H9 (cell line): Measurements from ENCODE around the gene GRIK3. TPM values are rescaled to one million over a fixed set of nuclear protein-coding genes. Genes with fewer than 3 reads are reported as not detected.

Experiments used
- DNase-seq: peaks from one replicate; pipeline ENCODE4 v3.0.0-alpha.2; 2017
- H2AFZ ChIP-seq: one replicate; pipeline ENCODE4 v1.6.1; 2013; ENCODE audit warnings: mild to moderate bottlenecking, low read length, control low read depth, moderate library complexity
- H2AK5ac ChIP-seq: 2 replicates; pipeline ENCODE4 v1.6.1; 2013; ENCODE audit warnings: low read length, control low read depth, mixed read lengths; ENCODE audit not compliant: insufficient read length
- H2BK120ac ChIP-seq: one replicate; pipeline ENCODE4 v1.6.1; 2013; ENCODE audit warnings: low read depth, mild to moderate bottlenecking, low read length, control low read depth, inconsistent platforms; ENCODE audit not compliant: poor library complexity, severe bottlenecking
- H2BK12ac ChIP-seq: 2 replicates; pipeline ENCODE4 v1.6.1; 2013; ENCODE audit warnings: low read length, control low read depth, mixed read lengths, low read depth; ENCODE audit not compliant: insufficient read length
- H2BK15ac ChIP-seq: 2 replicates; pipeline ENCODE4 v1.6.1; 2013; ENCODE audit warnings: low read depth, low read length, control low read depth
- H2BK20ac ChIP-seq: one replicate; pipeline ENCODE4 v1.6.1; 2013; ENCODE audit warnings: low read depth, mild to moderate bottlenecking, low read length, control low read depth, inconsistent platforms; ENCODE audit not compliant: poor library complexity, severe bottlenecking
- H2BK5ac ChIP-seq: 2 replicates; pipeline ENCODE4 v1.6.1; 2013; ENCODE audit warnings: low read length, control low read depth, mixed read lengths; ENCODE audit not compliant: insufficient read length
- H3K14ac ChIP-seq: 2 replicates; pipeline ENCODE4 v1.6.1; 2013; ENCODE audit warnings: low read length, control low read depth; ENCODE audit not compliant: insufficient read depth
- H3K18ac ChIP-seq: 2 replicates; pipeline ENCODE4 v1.6.1; 2013; ENCODE audit warnings: low read depth, mild to moderate bottlenecking, mixed read lengths, low read length, control low read depth; ENCODE audit not compliant: insufficient read length
- H3K23ac ChIP-seq: 2 replicates; pipeline ENCODE4 v1.6.1; 2013; ENCODE audit warnings: low read length, control low read depth, mixed read lengths, low read depth; ENCODE audit not compliant: insufficient read length
- H3K23me2 ChIP-seq: 2 replicates; pipeline ENCODE4 v1.6.1; 2013; ENCODE audit warnings: low read depth, mild to moderate bottlenecking, mixed read lengths, low read length, control low read depth; ENCODE audit not compliant: insufficient read length, poor library complexity, severe bottlenecking
- H3K27ac ChIP-seq: 2 replicates; pipeline ENCODE4 v1.5.1; 2013; ENCODE audit warnings: low read length, control low read depth, mixed read lengths, low read depth; ENCODE audit not compliant: insufficient read length
- H3K27me3 ChIP-seq: 2 replicates; pipeline ENCODE4 v1.6.1; 2013; ENCODE audit warnings: low read length, control low read depth, inconsistent platforms; ENCODE audit not compliant: insufficient read depth
- H3K4ac ChIP-seq: 2 replicates; pipeline ENCODE4 v1.6.1; 2013; ENCODE audit warnings: low read depth, mild to moderate bottlenecking, control low read depth, inconsistent platforms, low read length, moderate library complexity
- H3K4me1 ChIP-seq: 2 replicates; pipeline ENCODE4 v1.6.1; 2013; ENCODE audit warnings: low read length, control low read depth, inconsistent platforms; ENCODE audit not compliant: insufficient read depth
- H3K4me2 ChIP-seq: 2 replicates; pipeline ENCODE4 v1.6.1; 2013; ENCODE audit warnings: low read length, control low read depth, mixed read lengths; ENCODE audit not compliant: insufficient read length, insufficient read depth
- H3K56ac ChIP-seq: 2 replicates; pipeline ENCODE4 v1.6.1; 2013; ENCODE audit warnings: low read depth, mild to moderate bottlenecking, mixed read lengths, low read length, control low read depth; ENCODE audit not compliant: insufficient read length
- H3K79me1 ChIP-seq: 2 replicates; pipeline ENCODE4 v1.6.1; 2013; ENCODE audit warnings: low read depth, mild to moderate bottlenecking, moderate library complexity, low read length, control low read depth, inconsistent platforms; ENCODE audit not compliant: insufficient read depth, poor library complexity, severe bottlenecking
- H3K79me2 ChIP-seq: 2 replicates; pipeline ENCODE4 v1.6.1; 2013; ENCODE audit warnings: low read length, control low read depth, inconsistent platforms; ENCODE audit not compliant: insufficient read depth
- H3K9ac ChIP-seq: 2 replicates; pipeline ENCODE4 v1.6.1; 2013; ENCODE audit warnings: low read length, control low read depth, mixed read lengths; ENCODE audit not compliant: insufficient read length; ENCODE audit errors: extremely low read depth
- H3K9me3 ChIP-seq: one replicate; pipeline ENCODE4 v1.6.1; 2013; ENCODE audit warnings: low read depth, low read length, inconsistent platforms; ENCODE audit not compliant: control insufficient read depth
- H3T11ph ChIP-seq: one replicate; pipeline ENCODE4 v1.6.1; 2013; ENCODE audit warnings: mild to moderate bottlenecking, low read length, control low read depth, inconsistent platforms
- H4K20me1 ChIP-seq: one replicate; pipeline ENCODE4 v1.6.1; 2013; ENCODE audit not compliant: control insufficient read depth, insufficient read length, insufficient read depth
- H4K5ac ChIP-seq: 2 replicates; pipeline ENCODE4 v1.6.1; 2013; ENCODE audit warnings: low read depth, mild to moderate bottlenecking, mixed read lengths, low read length, control low read depth; ENCODE audit not compliant: insufficient read length
- H4K8ac ChIP-seq: replicated peaks from 2 replicates; pipeline ENCODE4 v1.6.1; 2013; ENCODE audit warnings: low read length, control low read depth, mixed read lengths, low read depth; ENCODE audit not compliant: insufficient read length
- H4K91ac ChIP-seq: 2 replicates; pipeline ENCODE4 v1.6.1; 2013; ENCODE audit warnings: low read depth, mild to moderate bottlenecking, moderate library complexity, mixed read lengths, low read length, control low read depth; ENCODE audit not compliant: insufficient read length
- H3K27ac Mint-ChIP-seq, 3 experiments: 2 replicates in 2 of 3; 3 replicates in 1 of 3; pipeline ENCODE4 v1.8.0; 2020 to 2021; ENCODE audit warnings: mixed read lengths in 3 of 3, mild to moderate bottlenecking in 1 of 3, moderate library complexity in 1 of 3
- H3K27me3 Mint-ChIP-seq: 2 replicates; pipeline ENCODE4 v1.8.0; 2021; ENCODE audit warnings: low read depth, mild to moderate bottlenecking, moderate library complexity, mixed read lengths
- H3K36me3 Mint-ChIP-seq, 3 experiments: 2 replicates in 2 of 3; 3 replicates in 1 of 3; pipeline ENCODE4 v1.8.0; 2020 to 2021; ENCODE audit warnings: low read depth in 3 of 3, mixed read lengths in 3 of 3; ENCODE audit not compliant: insufficient read depth in 1 of 3
- H3K4me1 Mint-ChIP-seq, 2 experiments: 2 replicates each; pipeline ENCODE4 v1.8.0; 2020; ENCODE audit warnings: mixed read lengths in 2 of 2
- H3K4me3 Mint-ChIP-seq, 2 experiments: 2 replicates in 1 of 2; 3 replicates in 1 of 2; pipeline ENCODE4 v1.8.0; 2020 to 2021; ENCODE audit warnings: mild to moderate bottlenecking in 2 of 2, mixed read lengths in 2 of 2, moderate library complexity in 1 of 2
- H3K9me3 Mint-ChIP-seq, 2 experiments: 2 replicates in 1 of 2; 3 replicates in 1 of 2; pipeline ENCODE4 v1.8.0; 2020; ENCODE audit warnings: mild to moderate bottlenecking in 2 of 2, mixed read lengths in 2 of 2, moderate library complexity in 1 of 2
- WGBS: extraction: QIAGEN DNeasy Blood & Tissue Kit; methylation state at CpG from one replicate; pipeline ENCODE4 v1.1.7; 2013; ENCODE audit warnings: missing lambda C conversion rate, low lambda C conversion rate, mixed read lengths; ENCODE audit not compliant: insufficient read length; ENCODE audit errors: extremely low coverage; 5-methylcytosine and 5-hydroxymethylcytosine counted together
- total RNA-seq: library from RNA; stranded (reverse); gene quantifications from 2 replicates; pipeline ENCODE4 v1.2.1, GENCODE V29; 2021
- TF ChIP-seq, protein P1 (sequence below): fragments of 200-600 bp; sonication (generic); conservative IDR thresholded peaks from 3 replicates; pipeline ENCODE4 v1.8.0; 2021; ENCODE audit warnings: antibody characterized with exemption, mild to moderate bottlenecking

GRIK3 gene
- total RNA-seq, 1 experiment from 2014 or later, result 1.7 TPM

GRCh38 chr1:37033355-37034101 lies 787 bp downstream of the GRIK3 start:
- H3K4me1 ChIP-seq, result peaks cover under 1% of the 10 kb centered on the region; the same call in 1 of the 2 replicates
- WGBS, result no CpG with 5 or more reads among the region's 66 CpGs
- DNase-seq, result no peak

More at GRCh38 chr1:37033355-37034101, 787 bp downstream of the GRIK3 start:
- Histone ChIP-seq H3K9me3 (no peaks in the 10 kb centered on the region), H2AK5ac (no peak overlapping the region), H4K20me1 (no peaks in the 10 kb centered on the region), H4K91ac (no peak overlapping the region), H2BK20ac (no peak overlapping the region), H3K14ac (no peak overlapping the region; the same call in 1 of the 2 replicates), H3T11ph (no peak overlapping the region), H2AFZ (no peak overlapping the region), H3K23ac (no peak overlapping the region), H3K27ac (no peak overlapping the region), H4K8ac (no peak overlapping the region), H3K4ac (no peak overlapping the region), H3K56ac (no peak overlapping the region), H4K5ac (no peak overlapping the region), H3K4me2 (peak overlapping the region; percentile 69), H3K27me3 (peaks cover 41% of the 10 kb centered on the region; the same call in 1 of the 2 replicates), H3K23me2 (peaks cover 18% of the 10 kb centered on the region), H2BK15ac (no peak overlapping the region), H3K79me2 (no peaks in the 10 kb centered on the region), H2BK5ac (no peak overlapping the region), H3K18ac (no peak overlapping the region), H2BK120ac (no peak overlapping the region), H3K9ac (no peak overlapping the region), H2BK12ac (no peak overlapping the region), H3K79me1 (no peaks in the 10 kb centered on the region)
- Mint-ChIP-seq H3K9me3 (no peaks in the 10 kb centered on the region), H3K27me3 (peaks cover 93% of the 10 kb centered on the region), H3K36me3 (no peaks in the 10 kb centered on the region), H3K4me1 (peaks cover 34 to 61% of the 10 kb centered on the region in 2 experiments), H3K27ac (no peak overlapping the region), H3K4me3 (peak overlapping the region; percentile 48 to 79)
- TF ChIP-seq, protein P1, sequence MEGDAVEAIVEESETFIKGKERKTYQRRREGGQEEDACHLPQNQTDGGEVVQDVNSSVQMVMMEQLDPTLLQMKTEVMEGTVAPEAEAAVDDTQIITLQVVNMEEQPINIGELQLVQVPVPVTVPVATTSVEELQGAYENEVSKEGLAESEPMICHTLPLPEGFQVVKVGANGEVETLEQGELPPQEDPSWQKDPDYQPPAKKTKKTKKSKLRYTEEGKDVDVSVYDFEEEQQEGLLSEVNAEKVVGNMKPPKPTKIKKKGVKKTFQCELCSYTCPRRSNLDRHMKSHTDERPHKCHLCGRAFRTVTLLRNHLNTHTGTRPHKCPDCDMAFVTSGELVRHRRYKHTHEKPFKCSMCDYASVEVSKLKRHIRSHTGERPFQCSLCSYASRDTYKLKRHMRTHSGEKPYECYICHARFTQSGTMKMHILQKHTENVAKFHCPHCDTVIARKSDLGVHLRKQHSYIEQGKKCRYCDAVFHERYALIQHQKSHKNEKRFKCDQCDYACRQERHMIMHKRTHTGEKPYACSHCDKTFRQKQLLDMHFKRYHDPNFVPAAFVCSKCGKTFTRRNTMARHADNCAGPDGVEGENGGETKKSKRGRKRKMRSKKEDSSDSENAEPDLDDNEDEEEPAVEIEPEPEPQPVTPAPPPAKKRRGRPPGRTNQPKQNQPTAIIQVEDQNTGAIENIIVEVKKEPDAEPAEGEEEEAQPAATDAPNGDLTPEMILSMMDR, result peak; percentile 32; the same call in 2 of the 3 replicates
